Brain microvascular endothelial cell (primary cell): ENCODE data around the gene GJE1.
"Not testable (repeated sequence)": the region's sequence is repeated elsewhere in the genome, so short reads cannot be mapped to it uniquely, and the experiment has no call there.

Experiments used
- DNase-seq: peaks from one replicate; pipeline ENCODE4 v3.0.0-alpha.2; 2020
- H3K27ac ChIP-seq: fragments of 250-450 bp; sonication (Bioruptor Pico); 2 replicates; pipeline ENCODE4 v1.5.1; 2020; ENCODE audit warnings: mild to moderate bottlenecking, moderate library complexity
- H3K27me3 ChIP-seq: fragments of 250-450 bp; sonication (Bioruptor Pico); replicated peaks from 2 replicates; pipeline ENCODE4 v1.5.1; 2020; ENCODE audit warnings: mild to moderate bottlenecking
- H3K36me3 ChIP-seq: fragments of 250-450 bp; sonication (Bioruptor Pico); replicated peaks from 2 replicates; pipeline ENCODE4 v1.5.1; 2020; ENCODE audit warnings: mild to moderate bottlenecking
- H3K4me3 ChIP-seq: 2 replicates; pipeline ENCODE4 v1.5.1; 2011; ENCODE audit warnings: low read depth, mild to moderate bottlenecking, control low read depth, low read length, moderate library complexity
- CTCF ChIP-seq: IDR thresholded peaks from 2 replicates; pipeline ENCODE4 v1.5.1; 2011; ENCODE audit warnings: low read depth, mild to moderate bottlenecking, moderate library complexity, low read length, control low read depth, inconsistent platforms; ENCODE audit errors: missing control alignments
- in situ Hi-C: cut with HindIII; loops from 2 replicates; pipeline ENCODE4 v1.10.0; 2017; ENCODE audit warnings: low sequenced_read_pairs, low pct_ligation_motif_present

GJE1 gene

GRCh38 chr6:142155895-142156757 lies 23.4 kb downstream of the GJE1 start:
- in situ Hi-C loops: no loop called here
- Histone ChIP-seq H3K27ac (peak overlapping the region; percentile 32), H3K36me3 (no peaks in the 10 kb centered on the region), H3K4me3 (no peak overlapping the region), H3K27me3 (no peaks in the 10 kb centered on the region)
- no peak for DNase-seq
- no peak for TF ChIP-seq CTCF

GRCh38 chr6:142156758-142157068 lies 24.0 kb downstream of the GJE1 start:
- H3K27me3 ChIP-seq, H3K36me3 ChIP-seq, H3K4me3 ChIP-seq, in situ Hi-C loops, H3K27ac ChIP-seq, DNase-seq: not testable (repeated sequence)

- no peak for DNase-seq
- Histone ChIP-seq H3K4me3 (no peak overlapping the region), H3K36me3 (peaks cover 6% of the 10 kb centered on the region), H3K27ac (no peak overlapping the region), H3K27me3 (no peaks in the 10 kb centered on the region)
- no peak for TF ChIP-seq CTCF
- in situ Hi-C loops: no loop called here
Observed at GRCh38 chr6:142162780-142163179, 30.1 kb downstream of the GJE1 start.

- no peak for DNase-seq
- no peak overlapping the region for H3K4me3 ChIP-seq
- peaks cover 6% of the 10 kb centered on the region for H3K36me3 ChIP-seq
- in situ Hi-C loops: no loop called here
- no peak for TF ChIP-seq CTCF
- H3K27ac ChIP-seq: no peak overlapping the region
- H3K27me3 ChIP-seq: no peaks in the 10 kb centered on the region
Observed at GRCh38 chr6:142165227-142165626, 32.5 kb downstream of the GJE1 start.

GRCh38 chr6:142167071-142167470 lies 34.3 kb downstream of the GJE1 start:
- H3K27ac ChIP-seq: no peak overlapping the region
- no peaks in the 10 kb centered on the region for H3K27me3 ChIP-seq
- in situ Hi-C loops: no loop called here
- H3K36me3 ChIP-seq: peaks cover 11% of the 10 kb centered on the region
- DNase-seq: no peak
- no peak overlapping the region for H3K4me3 ChIP-seq
- no peak for TF ChIP-seq CTCF

- H3K36me3 ChIP-seq: peaks cover 11% of the 10 kb centered on the region
- H3K4me3 ChIP-seq: no peak overlapping the region
- no peak for TF ChIP-seq CTCF
- no peak for DNase-seq
- in situ Hi-C loops: no loop called here
- no peaks in the 10 kb centered on the region for H3K27me3 ChIP-seq
- H3K27ac ChIP-seq: no peak overlapping the region
Observed at GRCh38 chr6:142167486-142167885, 34.8 kb downstream of the GJE1 start.
